Tongue (tissue), 2 donors: Measurements from ENCODE around the gene RAB34. TPM values are rescaled to one million over a fixed set of nuclear protein-coding genes. Genes with fewer than 3 reads are reported as not detected.
"Not testable (repeated sequence)": the region's sequence is repeated elsewhere in the genome, so short reads cannot be mapped to it uniquely, and the experiment has no call there.

Source experiments
- DNase-seq: peaks from one replicate; pipeline ENCODE4 v3.0.0-alpha.2; 2015
- total RNA-seq: library from RNA; depleted of rRNA; stranded (reverse); fragments of >200 nt; gene quantifications from one replicate; pipeline ENCODE4 v1.2.3, GENCODE V29; 2014

The RAB34 gene
- total RNA-seq, 1 donor from 2014 or later: 78.9 TPM

GRCh38 chr17:28745786-28746411 lies 28.2 kb upstream of the RAB34 start:
- no peak for DNase-seq

GRCh38 chr17:28744972-28745785 lies 27.5 kb upstream of the RAB34 start:
- peak; percentile 85 for DNase-seq

GRCh38 chr17:28744104-28744971 lies 26.7 kb upstream of the RAB34 start:
- peak; percentile 74 for DNase-seq

- peak; percentile 94 for DNase-seq
Measured at GRCh38 chr17:28743243-28744103, 25.8 kb upstream of the RAB34 start, which contains the start of gene TRAF4. TSS of gene TRAF4 (plus strand) at chr17:28744011. CDS start at chr17:28744113, 102 bp downstream.

- no peak for DNase-seq
Measured at GRCh38 chr17:28741358-28742349, 24.0 kb upstream of the RAB34 start.

GRCh38 chr17:28740406-28741357 lies 23.0 kb upstream of the RAB34 start:
- DNase-seq: no peak

- DNase-seq: no peak
Measured at GRCh38 chr17:28738680-28739384, 21.2 kb upstream of the RAB34 start.

GRCh38 chr17:28737770-28738679 lies 20.4 kb upstream of the RAB34 start:
- no peak for DNase-seq

- no peak for DNase-seq
Measured at GRCh38 chr17:28737316-28737715, 19.6 kb upstream of the RAB34 start.

- DNase-seq: not testable (repeated sequence)
Measured at GRCh38 chr17:28735913-28736769, 18.5 kb upstream of the RAB34 start.

GRCh38 chr17:28735242-28735722 lies 17.6 kb upstream of the RAB34 start:
- no peak for DNase-seq

GRCh38 chr17:28734712-28735241 lies 17.1 kb upstream of the RAB34 start:
- DNase-seq: no peak

- no peak for DNase-seq
Measured at GRCh38 chr17:28733346-28733745, 15.7 kb upstream of the RAB34 start.

GRCh38 chr17:28729950-28730330 lies 12.3 kb upstream of the RAB34 start:
- no peak for DNase-seq

GRCh38 chr17:28728364-28729200 lies 10.9 kb upstream of the RAB34 start, which contains the start of gene NEK8:
TSS of gene NEK8 (plus strand) at chr17:28728788. CDS start at chr17:28728814, 26 bp downstream.
- DNase-seq: peak; percentile 98
